GM20431 (cell line): ENCODE measurements around the gene SIDT1.
"Not testable (repeated sequence)": the region's sequence is repeated elsewhere in the genome, so short reads cannot be mapped to it uniquely, and the experiment has no call there.

ENCODE experiments used
- in situ Hi-C: fragments of 300-500 bp; cut with MseI, MboI; formaldehyde crosslinking; loops from one replicate; pipeline ENCODE4 v1.15.0; 2020; ENCODE audit warnings: low sequenced_read_pairs; ENCODE audit not compliant: unreplicated experiment

The SIDT1 gene

GRCh38 chr3:113629584-113630421, 97.4 kb downstream of the SIDT1 start:
- in situ Hi-C loops, result no loop called here

GRCh38 chr3:113630956-113631542, 98.7 kb downstream of the SIDT1 start:
- in situ Hi-C loops, result no loop called here

GRCh38 chr3:113631573-113631972, 99.2 kb downstream of the SIDT1 start:
- in situ Hi-C loops, result no loop called here

GRCh38 chr3:113634782-113635474, 102.6 kb downstream of the SIDT1 start:
- in situ Hi-C loops, result no loop called here

GRCh38 chr3:113636034-113636433, 103.7 kb downstream of the SIDT1 start:
- in situ Hi-C loops, result not testable (repeated sequence)

- in situ Hi-C loops, result no loop called here
These were observed 105.4 kb downstream of the SIDT1 start for GRCh38 chr3:113637756-113638155.

GRCh38 chr3:113638910-113639309, 106.6 kb downstream of the SIDT1 start:
- in situ Hi-C loops, result no loop called here

- in situ Hi-C loops, result no loop called here
These were observed 111.2 kb downstream of the SIDT1 start for GRCh38 chr3:113643583-113643982.

- in situ Hi-C loops, result no loop called here
These were observed 116.2 kb downstream of the SIDT1 start for GRCh38 chr3:113648524-113648923.

GRCh38 chr3:113649174-113649845, 117.0 kb downstream of the SIDT1 start:
- in situ Hi-C loops, result no loop called here

GRCh38 chr3:113654310-113654709, 122.0 kb downstream of the SIDT1 start:
- in situ Hi-C loops, result no loop called here

GRCh38 chr3:113654851-113655250, 122.5 kb downstream of the SIDT1 start:
- in situ Hi-C loops, result no loop called here

GRCh38 chr3:113658107-113658506, 125.8 kb downstream of the SIDT1 start:
- in situ Hi-C loops, result no loop called here

- in situ Hi-C loops, result no loop called here
These were observed 126.8 kb downstream of the SIDT1 start for GRCh38 chr3:113659101-113659541.

GRCh38 chr3:113659996-113660395, 127.6 kb downstream of the SIDT1 start:
- in situ Hi-C loops, result no loop called here

GRCh38 chr3:113660458-113660857, 128.1 kb downstream of the SIDT1 start:
- in situ Hi-C loops, result no loop called here

GRCh38 chr3:113660896-113661295, 128.5 kb downstream of the SIDT1 start:
- in situ Hi-C loops, result no loop called here

- in situ Hi-C loops, result no loop called here
These were observed 130.5 kb downstream of the SIDT1 start for GRCh38 chr3:113662824-113663223.

GRCh38 chr3:113663324-113663750, 131.0 kb downstream of the SIDT1 start:
- in situ Hi-C loops, result no loop called here

GRCh38 chr3:113663761-113664160, 131.4 kb downstream of the SIDT1 start:
- in situ Hi-C loops, result no loop called here
